ENCODE measurements around the gene CHAMP1.

DNA sequence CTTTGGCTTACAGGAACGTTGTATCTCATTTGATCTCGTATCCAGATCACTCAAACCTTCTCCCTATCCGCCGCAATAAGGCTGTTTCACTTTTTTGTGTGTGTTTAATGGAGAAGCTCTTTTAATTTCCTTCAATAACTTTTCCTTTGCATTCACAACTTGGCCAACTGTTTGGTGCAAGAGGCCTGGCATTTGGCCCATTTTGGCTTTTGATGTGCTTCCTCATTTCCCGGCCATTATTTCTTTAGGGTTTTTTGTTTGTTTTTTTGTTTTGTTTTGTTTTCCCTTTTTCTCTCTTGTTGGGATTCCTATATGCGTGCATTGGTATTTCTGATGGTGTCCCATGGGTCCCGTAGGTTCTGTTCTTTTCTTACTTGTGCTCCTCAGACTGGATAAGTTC is 39.0 kb upstream of the CHAMP1 start:
- TF ChIP-seq CTCF (IDR thresholded peaks at IDR 0.05; ENCODE audit: insufficient read depth, low read length, poor library complexity, severe bottlenecking) (no peak), EZH2phosphoT487 (conservative IDR thresholded peaks at IDR 0.05; ENCODE audit: low read length) (no peak)

Measured in SU-DHL-6 (cell line).